Upper lobe of right lung (tissue), 1 donor: ENCODE measurements around the gene STPG2. TPM values are rescaled to one million over a fixed set of nuclear protein-coding genes. Genes with fewer than 3 reads are reported as not detected.

Source experiments
- ATAC-seq: fragments of 200-7000 bp; cut with Tn5 transposase; one replicate; pipeline ENCODE4 v1.9.1; 2020; ENCODE audit warnings: mild to moderate bottlenecking, moderate library complexity
- DNase-seq: peaks from one replicate; pipeline ENCODE4 v3.0.0-alpha.2; 2020
- H3K27ac ChIP-seq: fragments of 200-600 bp; one replicate; pipeline ENCODE4 v1.8.0; 2022
- H3K27me3 ChIP-seq: fragments of 200-600 bp; one replicate; pipeline ENCODE4 v1.8.0; 2022; ENCODE audit warnings: mild to moderate bottlenecking
- H3K36me3 ChIP-seq: fragments of 200-600 bp; one replicate; pipeline ENCODE4 v1.8.0; 2022
- H3K4me1 ChIP-seq: fragments of 200-600 bp; one replicate; pipeline ENCODE4 v1.8.0; 2022
- H3K4me3 ChIP-seq: fragments of 200-600 bp; one replicate; pipeline ENCODE4 v1.8.0; 2022; ENCODE audit warnings: mild to moderate bottlenecking
- H3K9me3 ChIP-seq: fragments of 200-600 bp; one replicate; pipeline ENCODE4 v1.8.0; 2022
- intact Hi-C: fragments of 100-400 bp; cut with DNase I; formaldehyde crosslinking; loops from one replicate; pipeline ENCODE4 v1.11.0; 2022
- total RNA-seq: library from RNA; stranded (reverse); fragmentation: NEBNext Ultra II Directional; extraction: Animal tissue kit (Norgen Biotek cat#: 25700); gene quantifications from one replicate; pipeline ENCODE4 v1.2.1, GENCODE V29; 2021
- TF ChIP-seq, protein P1 (sequence below): fragments of 200-600 bp; IDR thresholded peaks from one replicate; pipeline ENCODE4 v1.8.0; 2022; ENCODE audit warnings: antibody characterized with exemption
- donor health status: DM: no; HTN: yes; CAD: no; lungs with severe emphysema.

Gene STPG2
- total RNA-seq, 1 donor from 2014 or later, result 0.41 TPM

DNA sequence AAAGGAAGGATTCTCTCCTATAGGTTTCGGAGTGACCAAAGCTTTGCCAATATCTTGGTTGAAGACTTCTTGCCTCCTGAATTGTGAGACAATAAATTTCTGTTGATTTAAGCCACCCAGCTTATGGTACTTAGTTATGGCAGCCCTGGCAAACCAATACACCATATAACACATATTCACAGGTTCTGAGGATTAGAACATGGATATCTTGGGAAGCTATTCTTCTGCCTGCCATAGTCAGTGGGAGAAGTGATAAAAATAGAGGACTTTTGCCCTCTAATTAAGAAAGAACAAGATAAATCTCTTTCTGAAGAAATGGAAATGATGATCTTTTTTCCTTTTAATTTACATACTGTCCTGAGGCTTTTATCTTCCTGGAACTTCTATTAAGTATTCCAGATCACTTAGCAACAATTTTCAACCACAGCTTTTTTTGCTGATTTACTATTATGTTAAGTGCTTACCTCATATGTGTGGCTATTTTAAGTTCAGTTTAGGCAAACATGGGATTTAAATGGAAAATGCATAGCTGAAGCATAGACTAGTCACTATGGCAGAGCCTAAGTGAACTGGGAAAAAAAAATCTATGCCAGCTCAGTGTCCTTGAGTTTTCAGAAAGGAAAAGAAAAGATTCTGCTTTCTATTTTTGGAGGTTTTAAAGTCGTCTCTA, 381.7 kb downstream of the STPG2 start:
- no peak for ATAC-seq
- no peak overlapping the region for H3K27ac ChIP-seq
- intact Hi-C loops, result no loop called here
- no peaks in the 10 kb centered on the region for H3K9me3 ChIP-seq
- no peaks in the 10 kb centered on the region for H3K27me3 ChIP-seq
- no peak for DNase-seq
- no peaks in the 10 kb centered on the region for H3K36me3 ChIP-seq
- H3K4me3 ChIP-seq, result no peak overlapping the region
- TF ChIP-seq, protein P1, sequence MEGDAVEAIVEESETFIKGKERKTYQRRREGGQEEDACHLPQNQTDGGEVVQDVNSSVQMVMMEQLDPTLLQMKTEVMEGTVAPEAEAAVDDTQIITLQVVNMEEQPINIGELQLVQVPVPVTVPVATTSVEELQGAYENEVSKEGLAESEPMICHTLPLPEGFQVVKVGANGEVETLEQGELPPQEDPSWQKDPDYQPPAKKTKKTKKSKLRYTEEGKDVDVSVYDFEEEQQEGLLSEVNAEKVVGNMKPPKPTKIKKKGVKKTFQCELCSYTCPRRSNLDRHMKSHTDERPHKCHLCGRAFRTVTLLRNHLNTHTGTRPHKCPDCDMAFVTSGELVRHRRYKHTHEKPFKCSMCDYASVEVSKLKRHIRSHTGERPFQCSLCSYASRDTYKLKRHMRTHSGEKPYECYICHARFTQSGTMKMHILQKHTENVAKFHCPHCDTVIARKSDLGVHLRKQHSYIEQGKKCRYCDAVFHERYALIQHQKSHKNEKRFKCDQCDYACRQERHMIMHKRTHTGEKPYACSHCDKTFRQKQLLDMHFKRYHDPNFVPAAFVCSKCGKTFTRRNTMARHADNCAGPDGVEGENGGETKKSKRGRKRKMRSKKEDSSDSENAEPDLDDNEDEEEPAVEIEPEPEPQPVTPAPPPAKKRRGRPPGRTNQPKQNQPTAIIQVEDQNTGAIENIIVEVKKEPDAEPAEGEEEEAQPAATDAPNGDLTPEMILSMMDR, result no peak
- no peaks in the 10 kb centered on the region for H3K4me1 ChIP-seq

- Histone ChIP-seq H3K4me3 (no peak overlapping the region), H3K9me3 (no peaks in the 10 kb centered on the region), H3K4me1 (no peaks in the 10 kb centered on the region), H3K27me3 (no peaks in the 10 kb centered on the region), H3K36me3 (no peaks in the 10 kb centered on the region), H3K27ac (no peak overlapping the region)
- ATAC-seq (no peak), DNase-seq (no peak)
- intact Hi-C loops, result no loop called here
- TF ChIP-seq, protein P1, result no peak
Measured at GRCh38 chr4:97759785-97760184, 383.5 kb downstream of the STPG2 start.

- Histone ChIP-seq H3K27ac (no peak overlapping the region), H3K4me1 (no peaks in the 10 kb centered on the region), H3K36me3 (no peaks in the 10 kb centered on the region), H3K9me3 (no peaks in the 10 kb centered on the region), H3K27me3 (no peaks in the 10 kb centered on the region), H3K4me3 (no peak overlapping the region)
- intact Hi-C loops, result no loop called here
- TF ChIP-seq, protein P1, result no peak
- ATAC-seq (no peak), DNase-seq (no peak)
Measured at GRCh38 chr4:97752599-97752998, 390.7 kb downstream of the STPG2 start.

DNA sequence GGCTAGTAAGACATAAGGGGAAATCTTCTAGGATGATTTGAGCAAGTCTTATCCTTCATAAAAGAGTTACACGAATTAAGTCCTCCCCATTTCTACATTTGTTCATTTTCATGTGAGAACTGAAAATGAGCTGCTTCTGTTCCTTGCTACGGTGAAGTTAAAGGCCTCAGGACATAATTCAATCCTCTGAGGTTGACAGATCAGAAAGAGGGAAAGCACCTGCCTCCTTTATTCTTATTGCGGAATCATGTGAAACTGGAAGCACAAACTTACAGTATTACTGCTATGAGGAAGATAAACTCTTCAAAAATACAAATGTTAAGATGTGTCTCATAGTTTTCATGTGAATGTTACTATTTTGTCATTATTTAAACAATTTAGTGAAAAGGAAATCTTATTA, 395.3 kb downstream of the STPG2 start:
- no peak for DNase-seq
- no peaks in the 10 kb centered on the region for H3K36me3 ChIP-seq
- H3K27ac ChIP-seq, result no peak overlapping the region
- no peaks in the 10 kb centered on the region for H3K27me3 ChIP-seq
- TF ChIP-seq, protein P1, result no peak
- no peaks in the 10 kb centered on the region for H3K4me1 ChIP-seq
- intact Hi-C loops, result no loop called here
- no peaks in the 10 kb centered on the region for H3K9me3 ChIP-seq
- no peak overlapping the region for H3K4me3 ChIP-seq
- ATAC-seq, result no peak

GRCh38 chr4:97720869-97721432, 422.3 kb downstream of the STPG2 start:
- Histone ChIP-seq H3K27me3 (no peaks in the 10 kb centered on the region), H3K36me3 (no peaks in the 10 kb centered on the region), H3K9me3 (no peaks in the 10 kb centered on the region), H3K4me3 (no peak overlapping the region), H3K27ac (no peak overlapping the region), H3K4me1 (no peaks in the 10 kb centered on the region)
- TF ChIP-seq, protein P1, result no peak
- intact Hi-C loops, result no loop called here
- ATAC-seq (no peak), DNase-seq (no peak)
